ENCODE results near the gene ERCC6. TPM values are rescaled to one million over a fixed set of nuclear protein-coding genes. Genes with fewer than 3 reads are reported as not detected.

Gene ERCC6
- total RNA-seq, 1 experiment from 2014 or later, result 18.2 TPM

GRCh38 chr10:49523301-49523700 is 15.6 kb downstream of the ERCC6 start:
- Histone ChIP-seq H2AFZ (ENCODE audit: low read length) (no peak overlapping the region), H3K18ac (ENCODE audit: insufficient read length, low read depth, low read length) (no peak overlapping the region), H3K79me2 (ENCODE audit: insufficient read depth, low read length) (no peaks in the 10 kb centered on the region), H3K4me2 (ENCODE audit: insufficient read depth, insufficient read length, low read length) (no peak overlapping the region), H2AK5ac (ENCODE audit: insufficient read length, low read length) (no peak overlapping the region), H4K20me1 (ENCODE audit: control insufficient read depth, insufficient read depth, insufficient read length) (no peaks in the 10 kb centered on the region), H2BK20ac (ENCODE audit: low read depth, low read length, poor library complexity, severe bottlenecking) (no peak overlapping the region), H3K79me1 (ENCODE audit: insufficient read depth, low read depth, low read length, poor library complexity, severe bottlenecking) (peaks cover 2% of the 10 kb centered on the region), H4K5ac (ENCODE audit: insufficient read length, low read depth, low read length) (no peak overlapping the region), H3K9ac (ENCODE audit: extremely low read depth, insufficient read length, low read length) (no peak overlapping the region), H3K9me3 (ENCODE audit: control insufficient read depth, low read depth, low read length) (no peaks in the 10 kb centered on the region), H2BK5ac (ENCODE audit: insufficient read length, low read length) (no peak overlapping the region), H4K91ac (ENCODE audit: insufficient read length, low read depth, low read length) (no peak overlapping the region), H3K56ac (ENCODE audit: insufficient read length, low read depth, low read length) (no peak overlapping the region), H3K27ac (ENCODE audit: insufficient read length, low read depth, low read length) (no peak overlapping the region), H3K23ac (ENCODE audit: insufficient read length, low read depth, low read length) (no peak overlapping the region), H4K8ac (replicated peaks; ENCODE audit: insufficient read length, low read depth, low read length) (no peak overlapping the region), H3K23me2 (ENCODE audit: insufficient read length, low read depth, low read length, poor library complexity, severe bottlenecking) (no peaks in the 10 kb centered on the region), H2BK12ac (ENCODE audit: insufficient read length, low read depth, low read length) (no peak overlapping the region), H3K4me1 (ENCODE audit: insufficient read depth, low read length) (no peaks in the 10 kb centered on the region), H2BK15ac (ENCODE audit: low read depth, low read length) (no peak overlapping the region), H3K27me3 (ENCODE audit: insufficient read depth, low read length) (no peaks in the 10 kb centered on the region), H2BK120ac (ENCODE audit: low read depth, low read length, poor library complexity, severe bottlenecking) (no peak overlapping the region), H3K14ac (ENCODE audit: insufficient read depth, low read length) (no peak overlapping the region), H3K4ac (ENCODE audit: low read depth, low read length) (no peak overlapping the region), H3T11ph (ENCODE audit: low read length) (no peak overlapping the region)
- Mint-ChIP-seq H3K4me3 (no peak overlapping the region), H3K4me1 (peaks cover 14 to 26% of the 10 kb centered on the region in 2 experiments), H3K27me3 (ENCODE audit: low read depth) (no peaks in the 10 kb centered on the region), H3K27ac (peak overlapping the region in 2 of 3 experiments; percentile 52 to 65; a peak in 2 of 7 replicates), H3K9me3 (no peaks in the 10 kb centered on the region), H3K36me3 (ENCODE audit: insufficient read depth in 1 of 3, low read depth in 3 of 3) (peaks cover 5 to 28% (median 20%) of the 10 kb centered on the region in 3 experiments; a peak in 6 of 7 replicates)
- DNase-seq, result no peak
- WGBS (ENCODE audit: extremely low coverage, insufficient read length, low lambda C conversion rate), result no CpG with 5 or more reads among the region's 1 CpG
- TF ChIP-seq CTCF (conservative IDR thresholded peaks at IDR 0.05), result no peak
